ENCODE measurements around the gene PLA2G4F. TPM values are rescaled to one million over a fixed set of nuclear protein-coding genes. Genes with fewer than 3 reads are reported as not detected.

The PLA2G4F gene
- polyA plus RNA-seq, 1 of the 3 experiments (the other 2 are of a cell fraction): not detected

DNA sequence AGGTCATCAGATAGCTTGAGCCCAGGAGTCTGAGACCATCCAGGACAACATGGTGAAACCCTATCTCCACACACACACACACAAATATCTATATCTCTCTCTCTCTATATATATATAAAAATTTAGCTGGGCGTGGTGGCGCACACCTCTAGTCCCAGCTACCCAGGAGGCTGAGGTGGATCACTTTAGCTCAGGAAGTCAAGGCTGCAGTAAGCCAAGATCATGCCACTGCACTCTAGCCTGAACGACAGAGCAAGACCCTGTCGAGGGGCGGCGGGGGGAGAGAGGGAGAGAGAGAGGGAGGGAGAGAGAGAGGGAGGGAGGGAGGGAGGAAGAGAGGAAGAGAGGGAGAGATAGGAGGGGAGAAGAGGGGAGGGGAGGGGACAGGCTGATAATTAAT is 28.0 kb downstream of the PLA2G4F start:
- Histone ChIP-seq H3K27ac (ENCODE audit: low read depth in 2 of 2, low read length in 1 of 2) (no peak overlapping the region), H3K4me3 (ENCODE audit: low read depth in 2 of 2, low read length in 1 of 2) (no peak overlapping the region), H3K9me3 (no peaks in the 10 kb centered on the region), H3F3A (replicated peaks; ENCODE audit: insufficient read depth) (no peaks in the 10 kb centered on the region), H3K4me2 (no peak overlapping the region), H3K79me2 (ENCODE audit: insufficient read depth) (no peaks in the 10 kb centered on the region), H3K4me1 (ENCODE audit: control insufficient read depth in 1 of 2, insufficient read depth in 2 of 2, low read depth in 1 of 2, low read length in 1 of 2) (peaks cover 0 to 3% of the 10 kb centered on the region in 2 experiments; a peak in 1 of 4 replicates), H2AFZ (ENCODE audit: low read depth) (no peak overlapping the region), H3K9ac (no peak overlapping the region), H3K27me3 (ENCODE audit: insufficient read depth) (peaks cover 27% of the 10 kb centered on the region), H3K9me2 (no peaks in the 10 kb centered on the region), H3K36me3 (replicated peaks in 1 of 2; ENCODE audit: control insufficient read depth in 1 of 2, insufficient read depth in 2 of 2, low read length in 1 of 2) (no peaks in the 10 kb centered on the region), H4K20me1 (ENCODE audit: insufficient read depth) (no peaks in the 10 kb centered on the region)
- WGBS (ENCODE audit: low lambda C conversion rate): 57% methylated on average over 6 of the region's 6 CpGs
- POLR2A ChIA-PET: no interaction called here
- CTCF ChIA-PET: interaction anchor here (2.0 to 4.4 kb wide), 2 partner anchors 10 to 44 kb away, joined by 8 to 37 read pairs; no protein-coding TSS in a partner anchor
- TF ChIP-seq ELF1 (IDR thresholded peaks at IDR 0.05) (no peak), RFX5 (IDR thresholded peaks at IDR 0.05; ENCODE audit: low read length) (no peak), FOSL2 (IDR thresholded peaks at IDR 0.05; ENCODE audit: borderline replicate concordance, low read depth) (no peak), EP300 (IDR thresholded peaks at IDR 0.05; ENCODE audit: borderline replicate concordance in 1 of 2, low read depth in 1 of 2, low read length in 1 of 2) (no peak), FOXM1 (IDR thresholded peaks at IDR 0.05; ENCODE audit: low read depth) (no peak), SIN3A (IDR thresholded peaks at IDR 0.05; ENCODE audit: borderline replicate concordance, low read depth, low read length) (no peak), TAF1 (IDR thresholded peaks at IDR 0.05; ENCODE audit: borderline replicate concordance, low read depth, low read length) (no peak), RXRA (IDR thresholded peaks at IDR 0.05; ENCODE audit: borderline replicate concordance, low read depth) (no peak), RAD21 (IDR thresholded peaks at IDR 0.05; ENCODE audit: low read length) (no peak)
- TF ChIP-seq, protein P1, sequence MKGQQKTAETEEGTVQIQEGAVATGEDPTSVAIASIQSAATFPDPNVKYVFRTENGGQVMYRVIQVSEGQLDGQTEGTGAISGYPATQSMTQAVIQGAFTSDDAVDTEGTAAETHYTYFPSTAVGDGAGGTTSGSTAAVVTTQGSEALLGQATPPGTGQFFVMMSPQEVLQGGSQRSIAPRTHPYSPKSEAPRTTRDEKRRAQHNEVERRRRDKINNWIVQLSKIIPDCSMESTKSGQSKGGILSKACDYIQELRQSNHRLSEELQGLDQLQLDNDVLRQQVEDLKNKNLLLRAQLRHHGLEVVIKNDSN (IDR thresholded peaks at IDR 0.05; ENCODE audit: borderline replicate concordance, low read depth): no peak
- TF ChIP-seq, protein P2, sequence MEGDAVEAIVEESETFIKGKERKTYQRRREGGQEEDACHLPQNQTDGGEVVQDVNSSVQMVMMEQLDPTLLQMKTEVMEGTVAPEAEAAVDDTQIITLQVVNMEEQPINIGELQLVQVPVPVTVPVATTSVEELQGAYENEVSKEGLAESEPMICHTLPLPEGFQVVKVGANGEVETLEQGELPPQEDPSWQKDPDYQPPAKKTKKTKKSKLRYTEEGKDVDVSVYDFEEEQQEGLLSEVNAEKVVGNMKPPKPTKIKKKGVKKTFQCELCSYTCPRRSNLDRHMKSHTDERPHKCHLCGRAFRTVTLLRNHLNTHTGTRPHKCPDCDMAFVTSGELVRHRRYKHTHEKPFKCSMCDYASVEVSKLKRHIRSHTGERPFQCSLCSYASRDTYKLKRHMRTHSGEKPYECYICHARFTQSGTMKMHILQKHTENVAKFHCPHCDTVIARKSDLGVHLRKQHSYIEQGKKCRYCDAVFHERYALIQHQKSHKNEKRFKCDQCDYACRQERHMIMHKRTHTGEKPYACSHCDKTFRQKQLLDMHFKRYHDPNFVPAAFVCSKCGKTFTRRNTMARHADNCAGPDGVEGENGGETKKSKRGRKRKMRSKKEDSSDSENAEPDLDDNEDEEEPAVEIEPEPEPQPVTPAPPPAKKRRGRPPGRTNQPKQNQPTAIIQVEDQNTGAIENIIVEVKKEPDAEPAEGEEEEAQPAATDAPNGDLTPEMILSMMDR (IDR thresholded peaks at IDR 0.05): no peak
- TF ChIP-seq, protein P3, sequence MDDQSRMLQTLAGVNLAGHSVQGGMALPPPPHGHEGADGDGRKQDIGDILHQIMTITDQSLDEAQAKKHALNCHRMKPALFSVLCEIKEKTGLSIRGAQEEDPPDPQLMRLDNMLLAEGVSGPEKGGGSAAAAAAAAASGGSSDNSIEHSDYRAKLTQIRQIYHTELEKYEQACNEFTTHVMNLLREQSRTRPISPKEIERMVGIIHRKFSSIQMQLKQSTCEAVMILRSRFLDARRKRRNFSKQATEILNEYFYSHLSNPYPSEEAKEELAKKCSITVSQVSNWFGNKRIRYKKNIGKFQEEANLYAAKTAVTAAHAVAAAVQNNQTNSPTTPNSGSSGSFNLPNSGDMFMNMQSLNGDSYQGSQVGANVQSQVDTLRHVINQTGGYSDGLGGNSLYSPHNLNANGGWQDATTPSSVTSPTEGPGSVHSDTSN (IDR thresholded peaks at IDR 0.05): no peak
- DNase-seq: no peak

DNA sequence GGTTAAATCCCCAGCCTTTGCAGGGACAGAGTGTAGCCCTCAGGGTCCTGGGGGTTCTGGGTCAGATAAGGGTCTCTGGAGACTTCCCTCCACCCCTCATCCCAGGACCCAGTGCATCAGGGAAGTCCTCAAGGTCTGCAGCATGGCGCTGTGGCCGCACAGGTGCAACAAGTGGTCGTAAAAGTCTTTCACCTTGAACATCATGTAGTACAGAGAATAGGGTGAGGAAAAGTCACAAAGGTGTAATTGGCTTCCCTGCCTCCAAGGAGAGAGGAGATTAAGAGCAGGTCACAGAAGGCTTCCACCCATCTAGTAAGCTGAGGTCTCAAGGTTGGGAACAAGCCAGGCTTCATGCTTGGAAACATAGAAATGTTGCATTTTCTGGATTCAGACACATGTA is 32.9 kb downstream of the PLA2G4F start:
- no peaks in the 10 kb centered on the region for H3K9me2 ChIP-seq
- H3K27me3 ChIP-seq (ENCODE audit: insufficient read depth): peaks cover 26% of the 10 kb centered on the region; the same call in 1 of the 2 replicates
- no peaks in the 10 kb centered on the region for H3K36me3 ChIP-seq (replicated peaks in 1 of 2; ENCODE audit: control insufficient read depth in 1 of 2, insufficient read depth in 2 of 2, low read length in 1 of 2)
- POLR2A ChIA-PET: no interaction called here
- H3F3A ChIP-seq (replicated peaks; ENCODE audit: insufficient read depth): no peaks in the 10 kb centered on the region
- H3K4me3 ChIP-seq (ENCODE audit: low read depth in 2 of 2, low read length in 1 of 2): no peak overlapping the region
- H3K9ac ChIP-seq: no peak overlapping the region
- no peak for DNase-seq
- no peaks in the 10 kb centered on the region for H3K79me2 ChIP-seq (ENCODE audit: insufficient read depth)
- no peak overlapping the region for H3K4me2 ChIP-seq
- whole genome bisulfite sequencing (ENCODE audit: low lambda C conversion rate): 68% methylated on average over 3 of the region's 3 CpGs
- H3K27ac ChIP-seq (ENCODE audit: low read depth in 2 of 2, low read length in 1 of 2): no peak overlapping the region
- H3K9me3 ChIP-seq: no peaks in the 10 kb centered on the region
- H3K4me1 ChIP-seq (ENCODE audit: control insufficient read depth in 1 of 2, insufficient read depth in 2 of 2, low read depth in 1 of 2, low read length in 1 of 2): peaks cover 0 to 6% of the 10 kb centered on the region in 2 experiments; a peak in 1 of 4 replicates
- CTCF ChIA-PET: interaction anchor here (0.9 to 1.5 kb wide), 2 partner anchors 39 to 134 kb away, joined by 4 to 6 read pairs; no protein-coding TSS in a partner anchor
- no peaks in the 10 kb centered on the region for H4K20me1 ChIP-seq (ENCODE audit: insufficient read depth)
- no peak overlapping the region for H2AFZ ChIP-seq (ENCODE audit: low read depth)
- TF ChIP-seq TCF12 (IDR thresholded peaks at IDR 0.05): no peak
- TF ChIP-seq SMC3 (IDR thresholded peaks at IDR 0.05; ENCODE audit: low read depth, low read length): no peak
- TF ChIP-seq, protein P4, sequence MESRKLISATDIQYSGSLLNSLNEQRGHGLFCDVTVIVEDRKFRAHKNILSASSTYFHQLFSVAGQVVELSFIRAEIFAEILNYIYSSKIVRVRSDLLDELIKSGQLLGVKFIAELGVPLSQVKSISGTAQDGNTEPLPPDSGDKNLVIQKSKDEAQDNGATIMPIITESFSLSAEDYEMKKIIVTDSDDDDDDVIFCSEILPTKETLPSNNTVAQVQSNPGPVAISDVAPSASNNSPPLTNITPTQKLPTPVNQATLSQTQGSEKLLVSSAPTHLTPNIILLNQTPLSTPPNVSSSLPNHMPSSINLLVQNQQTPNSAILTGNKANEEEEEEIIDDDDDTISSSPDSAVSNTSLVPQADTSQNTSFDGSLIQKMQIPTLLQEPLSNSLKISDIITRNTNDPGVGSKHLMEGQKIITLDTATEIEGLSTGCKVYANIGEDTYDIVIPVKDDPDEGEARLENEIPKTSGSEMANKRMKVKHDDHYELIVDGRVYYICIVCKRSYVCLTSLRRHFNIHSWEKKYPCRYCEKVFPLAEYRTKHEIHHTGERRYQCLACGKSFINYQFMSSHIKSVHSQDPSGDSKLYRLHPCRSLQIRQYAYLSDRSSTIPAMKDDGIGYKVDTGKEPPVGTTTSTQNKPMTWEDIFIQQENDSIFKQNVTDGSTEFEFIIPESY (IDR thresholded peaks at IDR 0.05; ENCODE audit: borderline replicate concordance, low read depth): no peak
- TF ChIP-seq RXRA (IDR thresholded peaks at IDR 0.05; ENCODE audit: borderline replicate concordance, low read depth): no peak
- no peak for TF ChIP-seq GABPA (IDR thresholded peaks at IDR 0.05; ENCODE audit: low read depth)
- TF ChIP-seq CHD2 (IDR thresholded peaks at IDR 0.05; ENCODE audit: low read length, partially characterized antibody): no peak
- TF ChIP-seq, protein P1 (IDR thresholded peaks at IDR 0.05; ENCODE audit: borderline replicate concordance, low read depth): no peak
- TF ChIP-seq JUND (IDR thresholded peaks at IDR 0.05): no peak
- no peak for TF ChIP-seq FOXM1 (IDR thresholded peaks at IDR 0.05; ENCODE audit: low read depth)
- no peak for TF ChIP-seq GATA2 (CRISPR knock-in tag; IDR thresholded peaks at IDR 0.05)
- TF ChIP-seq, protein P2 (IDR thresholded peaks at IDR 0.05): no peak
